ENCODE data around the gene ZFAND3. TPM values are rescaled to one million over a fixed set of nuclear protein-coding genes. Genes with fewer than 3 reads are reported as not detected.

ZFAND3 gene
- total and polyA plus RNA-seq, 9 donors, result 16.6 to 220 (median 51.9) TPM

GRCh38 chr6:38004908-38005307 lies 185.4 kb downstream of the ZFAND3 start:
- no peak for DNase-seq
- H3K27me3 ChIP-seq, result no peaks in the 10 kb centered on the region
- no peaks in the 10 kb centered on the region for H3K9me3 ChIP-seq
- no peak overlapping the region for H3K27ac ChIP-seq
- H3K4me3 ChIP-seq, result no peak overlapping the region
- TF ChIP-seq CTCF (IDR thresholded peaks at IDR 0.05), result no peak
- no peak for TF ChIP-seq POLR2A (IDR thresholded peaks at IDR 0.05)
- TF ChIP-seq EP300 (IDR thresholded peaks at IDR 0.05), result no peak
- H3K4me1 ChIP-seq (ENCODE audit: insufficient read depth), result peaks cover 2% of the 10 kb centered on the region
- H3K36me3 ChIP-seq, result no peaks in the 10 kb centered on the region
- intact Hi-C loops (cut with DNase I), result no loop called here
- WGBS, 3 donors, result 68 to 98% (median 97%) methylated on average over 2 of the region's 2 CpGs

GRCh38 chr6:38011937-38012336 lies 192.4 kb downstream of the ZFAND3 start:
- TF ChIP-seq CTCF (IDR thresholded peaks at IDR 0.05), result no peak
- TF ChIP-seq POLR2A (IDR thresholded peaks at IDR 0.05), result no peak
- TF ChIP-seq EP300 (IDR thresholded peaks at IDR 0.05), result no peak
- H3K4me3 ChIP-seq, result no peak overlapping the region
- WGBS, 3 donors, result 67 to 71% (median 70%) methylated on average over 5 of the region's 5 CpGs
- no peak overlapping the region for H3K27ac ChIP-seq
- no peak for DNase-seq
- no peaks in the 10 kb centered on the region for H3K4me1 ChIP-seq (ENCODE audit: insufficient read depth)
- H3K27me3 ChIP-seq, result no peaks in the 10 kb centered on the region
- no peaks in the 10 kb centered on the region for H3K36me3 ChIP-seq
- no peaks in the 10 kb centered on the region for H3K9me3 ChIP-seq
- intact Hi-C loops (cut with DNase I), result no loop called here

- intact Hi-C loops (cut with DNase I), result no loop called here
- H3K4me3 ChIP-seq, result no peak overlapping the region
- no peaks in the 10 kb centered on the region for H3K36me3 ChIP-seq
- H3K27me3 ChIP-seq, result no peaks in the 10 kb centered on the region
- peak in 1 of 3 donors; percentile 40 for TF ChIP-seq CTCF (IDR thresholded peaks at IDR 0.05)
- no peak for TF ChIP-seq POLR2A (IDR thresholded peaks at IDR 0.05)
- TF ChIP-seq EP300 (IDR thresholded peaks at IDR 0.05), result no peak
- WGBS, 3 donors, result 60 to 75% (median 68%) methylated on average over 5 of the region's 5 CpGs
- H3K27ac ChIP-seq, result no peak overlapping the region
- no peaks in the 10 kb centered on the region for H3K4me1 ChIP-seq (ENCODE audit: insufficient read depth)
- DNase-seq, result peak in 2 of 5 donors; percentile 18 to 33
- no peaks in the 10 kb centered on the region for H3K9me3 ChIP-seq
Measured at GRCh38 chr6:38012573-38012972, 193.0 kb downstream of the ZFAND3 start.

GRCh38 chr6:38015341-38015740 lies 195.8 kb downstream of the ZFAND3 start:
- no peak overlapping the region for H3K4me3 ChIP-seq
- no peaks in the 10 kb centered on the region for H3K27me3 ChIP-seq
- H3K36me3 ChIP-seq, result no peaks in the 10 kb centered on the region
- intact Hi-C loops (cut with DNase I), result no loop called here
- H3K9me3 ChIP-seq, result no peaks in the 10 kb centered on the region
- no peak overlapping the region for H3K27ac ChIP-seq
- TF ChIP-seq POLR2A (IDR thresholded peaks at IDR 0.05), result no peak
- H3K4me1 ChIP-seq (ENCODE audit: insufficient read depth), result peaks cover 1% of the 10 kb centered on the region
- DNase-seq, result no peak

GRCh38 chr6:38016824-38017223 lies 197.3 kb downstream of the ZFAND3 start:
- 93 to 95% (median 94%) methylated on average over 1 of the region's 1 CpG for WGBS, 3 donors
- no peak overlapping the region for H3K27ac ChIP-seq
- H3K9me3 ChIP-seq, result no peaks in the 10 kb centered on the region
- H3K4me3 ChIP-seq, result no peak overlapping the region
- no peaks in the 10 kb centered on the region for H3K36me3 ChIP-seq
- H3K27me3 ChIP-seq, result no peaks in the 10 kb centered on the region
- intact Hi-C loops (cut with DNase I), result no loop called here
- no peak for DNase-seq
- peaks cover 1% of the 10 kb centered on the region for H3K4me1 ChIP-seq (ENCODE audit: insufficient read depth)
- TF ChIP-seq CTCF (IDR thresholded peaks at IDR 0.05) (no peak), EP300 (IDR thresholded peaks at IDR 0.05) (no peak), POLR2A (IDR thresholded peaks at IDR 0.05) (no peak)
